HEK293T (cell line): ENCODE measurements around the gene DNAJC15.

Experiments
- BHLHE40 ChIP-seq: fragments of 450-650 bp; IDR thresholded peaks from 2 replicates; pipeline ENCODE4 v1.6.1; 2016; ENCODE audit warnings: mild to moderate bottlenecking, moderate library complexity, borderline replicate concordance
- FOXA1 ChIP-seq: fragments of 450-650 bp; IDR thresholded peaks from 2 replicates; pipeline ENCODE4 v1.6.1; 2016; ENCODE audit warnings: mild to moderate bottlenecking
- FOXK2 ChIP-seq: fragments of 450-650 bp; IDR thresholded peaks from 2 replicates; pipeline ENCODE4 v1.6.1; 2016; ENCODE audit warnings: mild to moderate bottlenecking
- FOXM1 ChIP-seq: fragments of 450-650 bp; IDR thresholded peaks from 2 replicates; pipeline ENCODE4 v1.6.1; 2017; ENCODE audit warnings: mild to moderate bottlenecking, borderline replicate concordance
- HDGF ChIP-seq: fragments of 450-650 bp; IDR thresholded peaks from 2 replicates; pipeline ENCODE4 v1.6.1; 2017; ENCODE audit warnings: antibody characterized with exemption, borderline replicate concordance
- L3MBTL2 ChIP-seq: fragments of 450-650 bp; conservative IDR thresholded peaks from 2 replicates; pipeline ENCODE4 v1.6.1; 2016; ENCODE audit warnings: mild to moderate bottlenecking
- LEF1 ChIP-seq: fragments of 450-650 bp; IDR thresholded peaks from 2 replicates; pipeline ENCODE4 v1.6.1; 2017; ENCODE audit warnings: mild to moderate bottlenecking, borderline replicate concordance
- NFRKB ChIP-seq: fragments of 450-650 bp; IDR thresholded peaks from 2 replicates; pipeline ENCODE4 v1.6.1; 2016; ENCODE audit warnings: mild to moderate bottlenecking, moderate library complexity
- SP1 ChIP-seq: fragments of 450-650 bp; IDR thresholded peaks from 2 replicates; pipeline ENCODE4 v1.6.1; 2017
- SUZ12 ChIP-seq: fragments of 450-650 bp; IDR thresholded peaks from 2 replicates; pipeline ENCODE4 v1.6.1; 2016; ENCODE audit warnings: mild to moderate bottlenecking
- TARDBP ChIP-seq: fragments of 450-650 bp; IDR thresholded peaks from 2 replicates; pipeline ENCODE4 v1.6.1; 2016
- ZNF384 ChIP-seq: fragments of 450-650 bp; IDR thresholded peaks from 2 replicates; pipeline ENCODE4 v1.6.1; 2016

- TF ChIP-seq HDGF (no peak), NFRKB (no peak), SP1 (no peak), FOXK2 (no peak), FOXM1 (no peak), ZNF384 (no peak), FOXA1 (no peak), L3MBTL2 (no peak), SUZ12 (no peak), BHLHE40 (no peak), TARDBP (no peak), LEF1 (no peak)
Observed at GRCh38 chr13:43041369-43041921, 18.1 kb downstream of the DNAJC15 start.
